HG03354 (cell line): ENCODE data around the gene BARX1.
"Not testable (repeated sequence)": the region's sequence is repeated elsewhere in the genome, so short reads cannot be mapped to it uniquely, and the experiment has no call there.

Experiments
- ATAC-seq: cut with Tn5 transposase; IDR thresholded peaks from one replicate; pipeline ENCODE4 v1.9.1; 2021; ENCODE audit warnings: mild to moderate bottlenecking; ENCODE audit not compliant: unreplicated experiment, poor library complexity, severe bottlenecking

Gene BARX1

GRCh38 chr9:93967020-93967803 is 12.1 kb upstream of the BARX1 start:
- ATAC-seq = no peak

- no peak for ATAC-seq
These were observed 10.8 kb upstream of the BARX1 start for GRCh38 chr9:93965830-93966577.

GRCh38 chr9:93964685-93965084 is 9.5 kb upstream of the BARX1 start:
- no peak for ATAC-seq

GRCh38 chr9:93963969-93964368 is 8.8 kb upstream of the BARX1 start:
- no peak for ATAC-seq

GRCh38 chr9:93963489-93963888 is 8.3 kb upstream of the BARX1 start:
- ATAC-seq = not testable (repeated sequence)

- ATAC-seq = peak; percentile 61
These were observed 7.6 kb upstream of the BARX1 start for GRCh38 chr9:93962561-93963440.

GRCh38 chr9:93962017-93962416 is 6.9 kb upstream of the BARX1 start:
- ATAC-seq = no peak

GRCh38 chr9:93960971-93961841 is 6.1 kb upstream of the BARX1 start:
- no peak for ATAC-seq

GRCh38 chr9:93960221-93960970 is 5.2 kb upstream of the BARX1 start:
- no peak for ATAC-seq

GRCh38 chr9:93959739-93960154 is 4.6 kb upstream of the BARX1 start:
- ATAC-seq = no peak

GRCh38 chr9:93958819-93959682 is 3.9 kb upstream of the BARX1 start:
- no peak for ATAC-seq

- no peak for ATAC-seq
These were observed 3.1 kb upstream of the BARX1 start for GRCh38 chr9:93958121-93958818.

GRCh38 chr9:93955981-93956784 is 1.0 kb upstream of the BARX1 start:
- no peak for ATAC-seq

GRCh38 chr9:93954434-93955061 is 607 bp downstream of the BARX1 start:
- no peak for ATAC-seq

- ATAC-seq = no peak
These were observed 1.4 kb downstream of the BARX1 start for GRCh38 chr9:93953496-93954433.
